ENCODE measurements around the gene RAB5B.
A peak's percentile ranks its signal among the peaks of the same experiment; 100 is the strongest.
"Not testable (repeated sequence)": the region's sequence is repeated elsewhere in the genome, so short reads cannot be mapped to it uniquely, and the experiment has no call there.

Gene RAB5B

DNA sequence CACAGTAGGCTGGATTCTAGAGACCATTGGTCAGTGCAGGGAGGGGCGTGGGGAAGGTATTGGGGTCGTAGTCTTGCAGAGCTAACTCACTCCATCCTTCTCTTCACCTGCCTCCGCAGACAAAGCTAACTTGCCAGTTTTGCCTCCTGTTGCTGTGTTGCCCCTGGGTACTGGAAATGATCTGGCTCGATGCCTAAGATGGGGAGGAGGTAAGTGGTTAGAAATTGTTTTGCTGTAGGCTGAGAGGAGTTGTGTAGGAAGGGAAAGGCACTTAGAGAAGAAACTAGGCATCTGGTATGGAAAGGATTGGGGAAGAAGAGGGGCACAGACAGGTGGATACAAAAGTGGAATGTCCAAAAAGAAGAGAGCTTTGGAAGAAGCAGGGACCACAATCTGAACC is 31.8 kb upstream of the RAB5B start:
- no peak for DNase-seq

DNA sequence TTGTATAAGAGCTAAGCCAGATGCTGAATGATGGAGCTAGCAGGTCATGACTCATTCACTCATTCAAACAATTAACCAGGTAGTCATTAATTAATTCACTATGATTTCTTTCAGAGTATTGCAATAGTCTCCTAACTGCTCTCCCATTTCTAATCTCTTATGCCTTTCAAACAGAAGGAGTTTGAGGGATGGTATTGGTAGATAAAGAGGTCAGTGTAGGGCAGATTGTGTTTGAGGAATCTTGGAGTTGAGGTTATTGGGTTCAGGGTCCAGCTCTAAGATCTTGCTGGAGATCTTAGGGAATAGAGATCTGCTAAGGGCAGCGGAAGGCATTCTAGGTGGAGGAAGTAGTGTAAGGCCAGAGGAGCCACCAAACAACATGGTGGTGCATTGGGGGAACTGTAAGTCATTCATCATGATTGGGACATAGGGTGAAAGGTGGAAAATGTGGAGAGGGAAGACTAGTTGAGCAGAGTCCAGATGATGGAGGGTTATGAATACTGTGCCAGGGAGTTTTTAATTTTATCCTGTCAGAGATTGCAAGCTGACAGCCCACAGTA is 31.2 kb upstream of the RAB5B start:
- DNase-seq, result no peak

DNA sequence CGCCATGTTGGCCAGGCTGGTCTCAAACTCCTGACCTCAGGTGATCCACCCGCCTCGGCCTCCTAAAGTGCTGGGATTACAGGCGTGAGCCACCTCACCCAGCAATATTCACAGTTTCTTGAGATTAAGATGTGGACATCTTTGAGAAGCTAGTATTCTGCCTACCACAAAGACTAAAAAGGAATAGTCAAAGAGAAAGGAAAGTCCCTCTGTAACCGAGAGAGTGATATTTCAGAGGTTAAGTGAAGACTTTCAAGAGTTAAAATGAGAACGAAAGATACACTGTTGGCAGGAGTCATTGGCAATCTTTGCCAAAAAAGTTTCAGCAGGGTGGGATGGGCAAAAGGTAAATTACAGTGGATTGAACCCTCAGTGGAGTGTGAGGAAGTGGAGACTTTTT is 27.3 kb upstream of the RAB5B start:
- no peak for DNase-seq

DNA sequence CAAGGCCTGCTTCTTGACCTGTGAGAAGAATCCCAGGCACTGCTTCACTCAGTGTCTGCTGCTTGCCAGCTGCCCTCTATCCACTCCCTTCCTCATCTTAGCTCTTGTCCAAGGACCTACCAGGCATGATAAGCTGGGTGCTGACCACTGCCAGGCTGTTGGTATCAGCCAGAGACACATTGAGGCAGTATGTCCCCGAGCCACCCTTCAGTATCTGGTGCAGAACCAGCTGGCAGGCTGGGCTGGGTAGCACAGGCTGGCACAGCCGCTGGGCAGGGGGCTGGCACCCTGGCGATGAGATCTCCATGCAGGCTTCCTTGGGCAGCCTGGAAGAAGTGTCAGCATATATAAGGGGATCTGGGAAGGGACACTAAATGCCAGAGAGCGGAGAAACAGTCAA is 18.5 kb upstream of the RAB5B start:
- no peak for DNase-seq

DNA sequence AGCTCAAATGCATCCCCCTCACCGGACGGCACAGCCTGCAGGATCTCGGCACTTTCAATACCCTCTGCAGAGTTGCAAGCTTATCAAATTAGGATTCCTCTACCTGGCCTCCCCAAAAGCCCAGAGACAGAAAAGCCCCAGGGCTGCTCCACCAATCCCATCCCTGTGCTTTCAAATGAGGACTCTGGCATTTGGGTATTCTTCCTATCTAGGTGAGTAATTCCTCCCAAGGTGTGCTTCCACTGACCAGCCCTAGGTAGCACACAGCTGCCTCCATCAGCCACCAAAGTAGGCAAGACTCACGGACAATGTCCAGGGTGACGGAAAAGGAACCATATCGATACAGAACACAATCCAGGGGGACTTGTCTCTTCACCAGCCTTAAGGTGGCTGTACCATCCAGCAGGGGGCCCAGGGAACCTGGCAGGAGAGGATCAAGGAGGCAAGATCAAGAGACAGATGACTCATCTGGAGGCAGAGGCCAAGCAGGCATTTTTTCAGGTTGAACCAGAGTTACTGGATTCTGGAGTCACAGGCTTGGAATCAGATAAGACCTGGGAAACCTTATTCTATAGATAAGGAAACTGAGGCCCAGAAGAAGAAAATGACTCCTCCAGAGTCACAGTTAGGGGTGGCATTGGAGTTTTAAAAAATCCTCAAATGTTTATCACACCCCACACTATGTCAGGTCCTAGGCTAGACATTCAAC is 17.9 kb upstream of the RAB5B start:
- peak; percentile 15 to 44 for DNase-seq

DNA sequence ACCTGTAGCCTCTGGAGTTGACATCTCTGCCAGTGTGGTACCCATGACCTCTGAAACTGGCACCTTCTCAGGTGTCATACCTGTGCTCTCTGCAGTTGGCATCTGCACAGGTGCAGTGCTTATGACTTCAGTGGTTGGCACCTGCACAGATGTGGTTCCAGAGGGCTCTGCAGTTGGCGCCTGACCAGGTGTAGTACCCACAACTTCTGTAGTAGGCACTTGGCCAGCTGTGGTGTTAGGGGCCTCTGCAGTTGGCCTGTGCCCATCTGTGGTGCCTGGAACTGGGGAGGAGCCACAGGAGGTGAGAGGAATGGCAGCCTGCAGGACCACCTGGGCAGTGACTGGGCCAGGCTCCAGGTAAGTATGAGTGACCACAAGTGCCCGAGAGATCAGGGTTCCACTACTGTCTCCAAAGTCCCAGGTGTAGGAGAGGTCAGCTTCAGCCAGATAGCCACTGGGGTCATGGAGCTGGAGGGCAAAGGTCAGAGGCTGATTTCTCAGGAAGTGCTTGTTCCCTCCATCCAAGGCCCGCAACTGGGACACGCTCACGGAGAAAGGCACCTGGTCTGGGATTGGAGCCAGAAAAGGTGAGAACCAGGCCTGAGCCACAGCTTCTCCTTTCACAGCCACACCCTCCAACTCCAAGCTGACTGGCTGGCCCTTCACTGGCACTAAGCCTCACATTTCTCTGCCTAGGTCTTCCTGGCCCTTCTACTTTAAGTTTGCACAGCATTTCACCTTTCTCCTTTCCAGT is 16.6 kb upstream of the RAB5B start:
- DNase-seq, result no peak

DNA sequence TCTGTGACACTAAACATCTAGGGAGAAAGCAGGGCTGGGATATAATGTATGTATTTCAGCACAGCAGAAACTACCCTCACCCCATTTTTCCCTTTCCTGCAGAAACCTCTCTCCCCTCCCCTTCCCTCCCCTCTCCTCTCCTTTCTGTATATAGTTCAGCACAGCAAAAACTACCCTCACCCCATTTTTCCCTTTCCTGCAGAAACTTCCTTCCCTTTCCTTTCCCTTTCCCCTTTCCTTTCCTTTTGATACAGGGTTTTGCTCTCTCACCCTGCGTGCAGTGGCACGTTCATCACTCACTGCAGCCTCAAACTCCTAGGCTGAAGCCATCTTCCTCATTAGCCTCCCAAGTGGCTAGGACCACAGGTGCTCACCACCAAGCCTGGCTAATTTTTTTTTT is 10.1 kb upstream of the RAB5B start:
- no peak for DNase-seq

DNA sequence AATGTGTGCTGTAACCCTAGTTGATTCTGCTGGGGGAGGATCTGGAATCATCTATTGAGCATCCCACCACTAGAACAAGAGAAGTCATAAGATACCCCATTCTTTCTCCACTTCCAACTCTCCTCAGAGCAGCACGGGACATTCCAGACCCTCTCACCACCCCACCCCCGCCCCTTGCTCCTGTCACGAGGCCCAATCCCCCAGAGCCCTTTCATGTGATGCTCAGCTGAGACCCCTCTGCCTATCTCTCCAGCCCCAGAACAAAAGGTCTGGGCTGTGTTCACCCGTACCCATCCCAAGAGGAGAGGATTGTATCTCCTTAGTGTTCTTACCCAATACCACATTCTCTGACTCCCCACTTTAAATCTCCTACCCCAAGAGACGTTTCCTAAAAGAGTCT is 8.6 kb upstream of the RAB5B start:
- DNase-seq, result no peak

DNA sequence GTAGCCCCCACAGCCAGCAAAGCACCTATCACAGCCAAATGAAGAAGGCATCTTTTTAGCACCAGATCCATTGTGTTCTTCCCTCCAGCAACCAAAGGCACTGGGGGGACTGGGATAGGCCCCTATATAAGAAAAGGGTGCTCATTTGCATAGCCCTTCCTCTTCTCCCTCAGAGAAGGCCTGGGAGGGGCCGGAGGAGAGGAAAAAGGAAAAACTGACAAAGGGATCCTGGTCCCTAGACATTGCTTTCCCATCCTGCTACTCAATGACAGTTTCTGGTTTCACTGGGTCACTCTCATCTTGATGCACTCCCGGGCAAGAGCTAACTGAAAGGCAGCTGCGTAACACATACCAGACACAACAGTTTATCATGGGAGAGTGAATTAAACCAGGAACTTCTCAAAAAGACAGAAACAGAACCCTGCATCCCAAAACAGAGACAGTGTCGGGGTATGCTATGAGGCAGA is 7.9 kb upstream of the RAB5B start, which contains the start of gene PMEL:
Gene PMEL, minus strand, starts transcription at position 102 of the 467 bp plus-strand sequence. Its CDS starts 31 bp downstream, at position 71.
- DNase-seq, result no peak

DNA sequence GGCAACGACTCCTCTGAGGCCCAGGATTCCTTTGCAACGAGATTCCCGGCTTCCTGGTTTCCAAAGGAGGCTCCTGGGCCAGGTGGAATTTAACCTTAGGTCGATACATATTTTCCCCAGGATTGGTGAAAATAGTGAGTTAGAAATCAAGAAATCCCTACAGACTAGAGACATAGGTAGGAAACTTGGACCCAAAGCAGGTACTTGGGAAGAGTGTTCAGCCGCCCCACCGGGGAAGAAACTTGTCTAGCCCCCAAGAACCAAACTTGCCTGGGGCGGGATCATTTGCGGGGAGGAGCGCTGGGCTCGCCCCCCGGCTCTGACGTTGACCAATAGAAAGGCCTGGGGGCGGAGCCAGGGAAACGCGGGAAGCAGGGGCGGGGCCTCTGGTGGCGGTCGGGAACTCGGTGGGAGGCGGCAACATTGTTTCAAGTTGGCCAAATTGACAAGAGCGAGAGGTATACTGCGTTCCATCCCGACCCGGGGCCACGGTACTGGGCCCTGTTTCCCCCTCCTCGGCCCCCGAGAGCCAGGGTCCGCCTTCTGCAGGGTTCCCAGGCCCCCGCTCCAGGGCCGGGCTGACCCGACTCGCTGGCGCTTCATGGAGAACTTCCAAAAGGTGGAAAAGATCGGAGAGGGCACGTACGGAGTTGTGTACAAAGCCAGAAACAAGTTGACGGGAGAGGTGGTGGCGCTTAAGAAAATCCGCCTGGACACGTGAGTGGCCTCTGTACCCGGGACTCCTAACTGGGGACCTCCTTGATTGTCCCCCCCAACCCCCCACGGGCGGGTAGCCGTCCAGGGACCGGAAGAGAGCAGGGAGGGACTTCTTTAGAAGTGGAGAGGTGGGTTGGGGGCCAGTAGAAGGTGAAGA is 7.2 kb upstream of the RAB5B start, which contains the start of gene CDK2:
Gene CDK2, plus strand, starts transcription at position 423 of the 874 bp plus-strand sequence. Its CDS starts 179 bp downstream, at position 602.
- DNase-seq, result peak; percentile 86 to 90

DNA sequence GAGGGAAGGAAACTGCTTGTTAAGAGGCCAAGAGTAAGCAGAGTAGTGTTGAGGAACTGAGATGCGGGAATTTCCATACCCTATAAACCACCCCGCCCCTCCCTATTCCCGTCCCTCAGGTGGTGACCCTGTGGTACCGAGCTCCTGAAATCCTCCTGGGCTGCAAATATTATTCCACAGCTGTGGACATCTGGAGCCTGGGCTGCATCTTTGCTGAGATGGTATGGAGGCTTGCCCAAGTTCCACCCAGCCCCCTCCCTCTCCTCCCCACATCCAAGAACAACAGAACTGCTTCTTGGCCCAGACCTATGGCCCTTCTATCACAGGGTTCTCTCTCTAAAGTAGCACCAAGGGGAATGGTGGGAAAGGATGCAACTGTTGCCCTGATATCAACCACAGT is 4.5 kb upstream of the RAB5B start:
- no peak for DNase-seq

DNA sequence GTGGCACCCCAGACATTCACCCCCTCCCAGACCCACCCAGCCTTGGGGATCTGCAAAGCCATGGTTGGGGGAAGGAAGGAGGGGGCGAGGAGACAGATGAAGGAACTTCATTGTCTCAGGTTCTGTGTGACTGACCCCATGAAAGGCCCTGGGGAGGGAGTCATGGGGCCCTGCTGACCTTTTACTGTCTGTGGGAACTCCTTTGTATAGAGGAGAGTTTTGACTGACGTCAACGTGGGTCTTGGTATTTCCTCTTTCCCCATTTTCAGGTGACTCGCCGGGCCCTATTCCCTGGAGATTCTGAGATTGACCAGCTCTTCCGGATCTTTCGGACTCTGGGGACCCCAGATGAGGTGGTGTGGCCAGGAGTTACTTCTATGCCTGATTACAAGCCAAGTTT is 3.1 kb upstream of the RAB5B start:
- DNase-seq, result no peak

DNA sequence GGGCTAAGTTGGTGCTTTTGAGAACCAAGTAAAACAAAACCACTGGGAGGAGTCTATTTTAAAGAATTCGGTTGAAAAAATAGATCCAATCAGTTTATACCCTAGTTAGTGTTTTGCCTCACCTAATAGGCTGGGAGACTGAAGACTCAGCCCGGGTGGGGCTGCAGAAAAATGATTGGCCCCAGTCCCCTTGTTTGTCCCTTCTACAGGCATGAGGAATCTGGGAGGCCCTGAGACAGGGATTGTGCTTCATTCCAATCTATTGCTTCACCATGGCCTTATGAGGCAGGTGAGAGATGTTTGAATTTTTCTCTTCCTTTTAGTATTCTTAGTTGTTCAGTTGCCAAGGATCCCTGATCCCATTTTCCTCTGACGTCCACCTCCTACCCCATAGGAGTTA is 1.8 kb upstream of the RAB5B start:
- no peak for DNase-seq

DNA sequence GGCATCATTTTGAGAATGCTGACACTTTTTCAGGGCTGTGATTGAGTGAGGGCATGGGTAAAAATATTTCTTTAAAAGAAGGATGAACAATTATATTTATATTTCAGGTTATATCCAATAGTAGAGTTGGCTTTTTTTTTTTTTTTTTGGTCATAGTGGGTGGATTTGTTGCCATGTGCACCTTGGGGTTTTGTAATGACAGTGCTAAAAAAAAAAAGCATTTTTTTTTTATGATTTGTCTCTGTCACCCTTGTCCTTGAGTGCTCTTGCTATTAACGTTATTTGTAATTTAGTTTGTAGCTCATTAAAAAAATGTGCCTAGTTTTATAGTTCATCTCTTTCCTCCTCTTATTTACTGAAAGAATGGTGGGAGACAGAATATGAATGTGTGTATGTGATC is 1.4 kb upstream of the RAB5B start:
- DNase-seq, result no peak

DNA sequence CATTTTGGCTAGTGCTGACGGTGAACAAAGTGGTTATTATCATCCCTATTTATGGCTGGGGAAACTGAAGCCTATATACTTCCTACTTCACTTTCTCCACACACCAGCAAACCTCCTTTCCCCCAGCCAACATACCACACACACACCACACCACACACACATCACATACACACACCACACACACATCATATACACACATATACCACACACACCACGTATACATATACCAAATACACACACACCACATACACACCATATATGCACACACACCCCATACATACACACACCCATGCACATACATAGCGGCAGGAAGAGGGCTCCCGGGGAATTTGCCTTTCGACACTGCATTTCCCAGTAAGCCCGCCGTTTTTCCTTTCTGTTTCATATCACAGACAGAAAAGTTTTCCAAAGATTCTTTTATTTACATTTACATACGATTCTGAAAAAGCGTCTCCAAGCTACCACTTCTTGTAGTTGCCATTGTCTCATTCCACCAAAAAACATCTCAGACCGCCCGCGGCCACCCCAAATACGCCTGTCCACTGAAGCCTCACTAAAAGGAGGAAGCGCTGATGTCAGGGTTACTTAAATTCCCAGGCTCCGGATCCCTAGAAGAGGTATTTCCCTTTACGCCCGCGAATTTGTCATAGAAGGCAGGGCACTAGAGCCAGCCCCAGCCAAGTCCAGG is 823 bp upstream of the RAB5B start:
- DNase-seq, result peak; percentile 24 to 55

DNA sequence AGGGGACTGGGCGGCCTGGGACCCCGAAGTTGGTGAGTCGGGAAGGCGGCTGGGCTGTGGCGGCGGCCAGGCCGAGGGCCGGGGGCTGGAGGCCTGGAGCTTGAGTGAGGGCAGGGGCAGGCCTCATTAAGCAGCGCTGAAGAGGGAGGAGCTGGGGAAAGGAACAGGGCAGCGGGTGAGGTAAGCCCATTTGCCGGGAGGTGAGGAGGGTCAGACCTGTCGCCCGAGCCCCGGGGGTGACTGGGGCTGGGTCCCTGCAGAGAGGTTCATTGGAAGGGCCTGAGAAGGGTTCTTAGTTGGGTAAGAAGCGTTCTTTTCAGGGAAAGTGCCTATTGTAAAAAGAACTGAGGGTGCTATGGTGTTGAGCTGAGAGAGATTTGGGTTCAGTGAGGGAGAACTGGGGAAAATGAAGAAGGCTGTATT is 441 bp downstream of the RAB5B start:
- peak; percentile 34 to 48 for DNase-seq

DNA sequence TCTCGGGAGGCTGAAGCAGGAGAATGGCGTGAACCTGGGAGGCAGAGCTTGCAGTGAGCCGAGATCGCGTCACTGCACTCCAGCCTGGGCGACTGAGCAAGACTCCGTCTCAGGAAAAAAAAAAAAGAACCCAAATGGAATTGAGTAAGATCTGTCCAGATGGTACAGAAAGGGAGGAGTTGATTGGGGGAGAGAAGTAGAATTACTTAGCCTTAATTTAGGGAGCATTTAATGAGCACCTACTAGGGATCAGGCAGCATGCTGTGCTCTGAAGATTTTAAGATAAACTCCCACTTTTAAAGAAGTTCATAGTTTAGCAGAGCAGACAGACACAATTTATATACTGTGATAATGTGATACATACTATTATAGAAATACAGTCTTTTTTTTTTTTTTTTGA is 4.5 kb downstream of the RAB5B start:
- DNase-seq, result no peak

DNA sequence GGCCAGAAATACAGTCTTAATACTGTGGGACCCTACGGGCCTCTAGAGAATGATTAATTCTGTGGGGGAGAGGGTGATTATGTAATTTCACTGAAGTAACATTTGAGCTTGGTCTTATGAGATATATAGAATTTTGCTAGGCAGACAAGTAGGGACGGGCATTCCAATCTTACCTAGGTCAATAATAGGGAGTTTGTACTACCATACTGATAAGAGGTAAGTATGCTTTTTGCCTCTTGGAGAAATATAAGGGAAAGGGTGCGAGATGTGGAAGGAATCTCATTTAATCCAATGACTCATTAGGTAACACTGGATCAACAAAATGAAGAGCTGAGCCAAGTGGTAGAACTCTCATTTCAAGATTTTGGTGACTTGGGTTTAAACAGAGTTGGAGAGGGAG is 5.2 kb downstream of the RAB5B start:
- DNase-seq, result no peak

DNA sequence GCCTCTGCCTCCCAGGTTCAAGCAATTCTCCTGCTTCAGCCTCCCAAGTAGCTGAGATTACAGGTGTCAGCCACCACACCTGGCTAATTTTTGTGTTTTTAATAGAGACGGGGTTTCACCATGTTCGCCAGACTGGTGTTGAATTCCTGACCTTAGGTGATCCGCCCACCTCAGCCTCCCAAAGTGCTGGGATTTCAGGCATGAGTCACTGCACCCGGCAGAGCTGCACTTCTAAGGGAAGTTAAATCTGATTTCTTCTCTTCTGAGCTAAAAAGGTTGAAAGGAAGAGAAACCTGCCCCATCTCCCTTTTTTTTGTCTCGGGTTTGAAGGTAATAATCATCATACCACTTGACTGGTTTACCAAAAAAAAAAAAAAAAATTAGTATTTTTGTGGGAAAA is 8.0 kb downstream of the RAB5B start:
- DNase-seq, result not testable (repeated sequence)

DNA sequence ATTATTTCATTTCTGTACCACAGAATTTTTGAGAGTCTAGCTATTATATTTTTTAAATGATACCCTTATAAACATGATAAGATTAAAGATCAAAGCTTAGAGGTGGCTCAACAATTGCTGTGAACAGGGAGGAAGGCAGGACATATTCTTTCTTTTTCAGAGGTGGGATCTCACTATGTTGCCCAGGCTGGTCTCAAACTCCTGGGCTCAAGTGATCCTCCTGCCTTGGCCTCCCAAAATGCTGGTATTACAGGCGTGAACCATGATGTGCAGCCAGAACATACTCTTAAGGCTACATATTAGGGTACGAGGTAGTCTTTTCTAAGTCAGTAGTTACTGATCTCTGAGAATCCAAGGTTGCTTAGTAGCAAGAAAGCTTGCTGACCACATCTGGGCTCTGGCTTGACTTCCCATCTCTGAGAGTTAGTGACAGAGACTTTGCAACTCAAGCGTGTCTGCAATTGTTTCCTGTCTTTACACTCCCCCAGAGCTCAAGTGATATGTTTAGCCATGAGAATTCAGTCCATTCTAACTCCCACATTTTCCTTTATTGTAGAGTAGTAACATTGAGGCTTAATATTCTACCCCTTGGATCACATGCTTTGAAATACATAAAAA is 8.6 kb downstream of the RAB5B start:
- no peak for DNase-seq

DNA sequence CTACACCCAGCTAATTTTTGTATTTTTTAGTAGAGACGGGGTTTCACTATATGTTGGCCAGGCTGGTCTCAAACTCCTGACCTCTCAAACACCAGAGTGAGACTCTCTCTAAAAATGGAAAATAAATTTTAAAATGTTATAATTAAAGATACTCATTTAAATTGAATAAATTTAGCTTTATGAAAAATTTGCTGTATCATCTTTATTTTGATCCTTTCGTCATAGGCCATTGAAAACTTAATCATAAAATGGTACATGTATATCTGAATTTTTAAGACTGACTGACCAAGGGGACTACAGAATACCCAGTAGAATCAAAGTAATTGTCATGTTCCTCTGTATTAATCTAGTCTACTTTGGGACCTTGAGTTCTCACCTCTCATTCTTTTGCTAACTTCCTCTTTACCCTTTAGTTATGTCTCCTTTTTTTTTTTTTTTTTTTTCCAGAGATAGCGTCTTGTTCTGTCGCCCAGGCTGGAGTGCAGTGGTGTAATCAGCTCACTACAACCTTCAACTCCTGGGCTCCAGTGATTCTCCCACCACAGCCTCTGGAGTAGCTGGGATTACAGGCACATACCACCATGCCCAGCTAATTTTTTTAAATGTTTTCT is 9.5 kb downstream of the RAB5B start:
- DNase-seq, result no peak
